ENCODE data around the gene ZPBP.

DNA sequence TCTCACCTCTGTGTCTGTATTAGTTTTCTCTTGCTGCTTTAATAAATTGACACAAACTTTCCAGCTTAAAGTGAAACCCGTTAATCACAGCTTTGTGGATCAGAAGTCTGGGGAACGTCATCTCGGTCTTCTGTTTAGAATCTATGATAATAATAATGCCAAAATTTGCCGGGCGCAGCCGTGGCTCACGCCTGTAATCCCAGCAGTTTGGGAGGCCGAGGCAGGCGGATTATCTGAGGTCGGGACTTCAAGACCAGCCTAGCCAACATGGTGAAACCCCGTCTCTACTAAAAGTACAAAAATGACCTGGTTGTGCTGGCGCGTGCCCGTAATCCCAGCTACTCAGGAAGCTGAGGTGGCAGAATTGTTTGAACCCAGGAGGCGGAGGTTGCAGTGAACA lies 8.8 kb upstream of the ZPBP start:
- TF ChIP-seq, protein P1, sequence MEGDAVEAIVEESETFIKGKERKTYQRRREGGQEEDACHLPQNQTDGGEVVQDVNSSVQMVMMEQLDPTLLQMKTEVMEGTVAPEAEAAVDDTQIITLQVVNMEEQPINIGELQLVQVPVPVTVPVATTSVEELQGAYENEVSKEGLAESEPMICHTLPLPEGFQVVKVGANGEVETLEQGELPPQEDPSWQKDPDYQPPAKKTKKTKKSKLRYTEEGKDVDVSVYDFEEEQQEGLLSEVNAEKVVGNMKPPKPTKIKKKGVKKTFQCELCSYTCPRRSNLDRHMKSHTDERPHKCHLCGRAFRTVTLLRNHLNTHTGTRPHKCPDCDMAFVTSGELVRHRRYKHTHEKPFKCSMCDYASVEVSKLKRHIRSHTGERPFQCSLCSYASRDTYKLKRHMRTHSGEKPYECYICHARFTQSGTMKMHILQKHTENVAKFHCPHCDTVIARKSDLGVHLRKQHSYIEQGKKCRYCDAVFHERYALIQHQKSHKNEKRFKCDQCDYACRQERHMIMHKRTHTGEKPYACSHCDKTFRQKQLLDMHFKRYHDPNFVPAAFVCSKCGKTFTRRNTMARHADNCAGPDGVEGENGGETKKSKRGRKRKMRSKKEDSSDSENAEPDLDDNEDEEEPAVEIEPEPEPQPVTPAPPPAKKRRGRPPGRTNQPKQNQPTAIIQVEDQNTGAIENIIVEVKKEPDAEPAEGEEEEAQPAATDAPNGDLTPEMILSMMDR (IDR thresholded peaks at IDR 0.05; ENCODE audit: insufficient read depth, low read depth, low read length), result no peak
- no peak for TF ChIP-seq EZH2 (IDR thresholded peaks at IDR 0.05; ENCODE audit: insufficient read depth, low read length)
